Measurements from ENCODE around the gene ZNF584.

GRCh38 chr19:58434217-58434616 is 25.8 kb downstream of the ZNF584 start:
- TF ChIP-seq CTCF (conservative IDR thresholded peaks at IDR 0.05; ENCODE audit: low read length) = no peak
- TF ChIP-seq EZH2phosphoT487 (IDR thresholded peaks at IDR 0.05; ENCODE audit: borderline replicate concordance) = no peak

All from Loucy (cell line).